Mesothelial cell of epicardium (in vitro differentiated cells): ENCODE results near the gene CTSW. TPM values are rescaled to one million over a fixed set of nuclear protein-coding genes. Genes with fewer than 3 reads are reported as not detected.

Experiments
- DNase-seq, 2 experiments: peaks; one replicate each; pipeline ENCODE4 v3.0.0; 2021; ENCODE audit warnings: low spot score in 2 of 2; ENCODE audit not compliant: unreplicated experiment in 2 of 2
- H3K27ac Mint-ChIP-seq: 2 replicates; pipeline ENCODE4 v1.8.0; 2021; ENCODE audit warnings: mixed read lengths
- H3K27me3 Mint-ChIP-seq: 2 replicates; pipeline ENCODE4 v1.8.0; 2021; ENCODE audit warnings: low read depth, mixed read lengths
- H3K36me3 Mint-ChIP-seq: 2 replicates; pipeline ENCODE4 v1.8.0; 2021; ENCODE audit warnings: mixed read lengths
- H3K4me1 Mint-ChIP-seq: 2 replicates; pipeline ENCODE4 v1.8.0; 2021; ENCODE audit warnings: mixed read lengths
- H3K4me3 Mint-ChIP-seq: 2 replicates; pipeline ENCODE4 v1.8.0; 2021; ENCODE audit warnings: mild to moderate bottlenecking, moderate library complexity, mixed read lengths
- H3K9me3 Mint-ChIP-seq: 2 replicates; pipeline ENCODE4 v1.8.0; 2021; ENCODE audit warnings: mixed read lengths
- total RNA-seq: library from RNA; stranded (reverse); gene quantifications from 3 replicates; pipeline ENCODE4 v1.2.1, GENCODE V29; 2021
- TF ChIP-seq, protein P1 (sequence below): fragments of 200-600 bp; sonication (generic); IDR thresholded peaks from one replicate; pipeline ENCODE4 v1.5.0; 2021; ENCODE audit warnings: antibody characterized with exemption; ENCODE audit not compliant: unreplicated experiment

Gene CTSW
- total RNA-seq, 1 donor from 2014 or later = not detected

DNA sequence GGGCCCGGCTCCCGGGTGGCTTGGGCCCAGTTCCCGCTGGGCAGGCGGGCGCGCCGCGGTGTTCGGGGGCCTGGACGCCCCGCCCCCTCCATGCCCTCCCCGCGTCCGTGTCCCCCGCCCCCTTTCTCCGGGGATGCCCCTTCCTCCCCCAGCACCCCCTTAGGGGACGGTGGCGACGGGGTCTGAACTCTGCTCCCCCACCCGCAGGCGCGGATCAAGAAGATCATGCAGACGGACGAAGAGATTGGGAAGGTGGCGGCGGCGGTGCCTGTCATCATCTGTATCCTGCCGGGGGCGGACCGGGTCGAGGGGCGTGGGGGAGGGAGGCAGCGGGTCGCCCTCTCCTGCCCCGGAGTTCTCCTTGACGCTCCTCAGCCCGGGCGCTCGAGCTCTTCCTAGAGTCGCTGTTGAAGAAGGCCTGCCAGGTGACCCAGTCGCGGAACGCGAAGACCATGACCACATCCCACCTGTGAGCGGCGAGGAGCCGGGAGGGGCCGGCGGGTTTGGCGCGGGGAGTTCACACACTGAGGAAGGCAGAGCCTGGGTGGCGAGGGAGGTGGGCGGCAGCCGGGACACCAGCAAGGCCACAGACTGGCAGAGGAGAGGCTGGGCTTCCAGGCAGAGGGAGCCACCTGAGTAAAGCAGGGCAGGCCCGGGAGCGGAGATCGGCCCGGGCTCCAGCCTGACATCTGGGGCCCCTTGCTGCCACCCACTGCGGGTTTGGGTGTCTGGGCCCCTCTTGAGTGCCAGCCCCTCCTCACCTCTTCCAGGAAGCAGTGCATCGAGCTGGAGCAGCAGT lies 40.1 kb downstream of the CTSW start:
- H3K4me1 Mint-ChIP-seq = peaks cover 31% of the 10 kb centered on the region
- TF ChIP-seq, protein P1, sequence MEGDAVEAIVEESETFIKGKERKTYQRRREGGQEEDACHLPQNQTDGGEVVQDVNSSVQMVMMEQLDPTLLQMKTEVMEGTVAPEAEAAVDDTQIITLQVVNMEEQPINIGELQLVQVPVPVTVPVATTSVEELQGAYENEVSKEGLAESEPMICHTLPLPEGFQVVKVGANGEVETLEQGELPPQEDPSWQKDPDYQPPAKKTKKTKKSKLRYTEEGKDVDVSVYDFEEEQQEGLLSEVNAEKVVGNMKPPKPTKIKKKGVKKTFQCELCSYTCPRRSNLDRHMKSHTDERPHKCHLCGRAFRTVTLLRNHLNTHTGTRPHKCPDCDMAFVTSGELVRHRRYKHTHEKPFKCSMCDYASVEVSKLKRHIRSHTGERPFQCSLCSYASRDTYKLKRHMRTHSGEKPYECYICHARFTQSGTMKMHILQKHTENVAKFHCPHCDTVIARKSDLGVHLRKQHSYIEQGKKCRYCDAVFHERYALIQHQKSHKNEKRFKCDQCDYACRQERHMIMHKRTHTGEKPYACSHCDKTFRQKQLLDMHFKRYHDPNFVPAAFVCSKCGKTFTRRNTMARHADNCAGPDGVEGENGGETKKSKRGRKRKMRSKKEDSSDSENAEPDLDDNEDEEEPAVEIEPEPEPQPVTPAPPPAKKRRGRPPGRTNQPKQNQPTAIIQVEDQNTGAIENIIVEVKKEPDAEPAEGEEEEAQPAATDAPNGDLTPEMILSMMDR = no peak
- no peaks in the 10 kb centered on the region for H3K27me3 Mint-ChIP-seq
- no peaks in the 10 kb centered on the region for H3K9me3 Mint-ChIP-seq
- H3K4me3 Mint-ChIP-seq = peak overlapping the region; percentile 86
- DNase-seq = peak in 1 of 2 experiments; percentile 62
- H3K36me3 Mint-ChIP-seq = peaks cover 18% of the 10 kb centered on the region
- peak overlapping the region; percentile 77 for H3K27ac Mint-ChIP-seq

DNA sequence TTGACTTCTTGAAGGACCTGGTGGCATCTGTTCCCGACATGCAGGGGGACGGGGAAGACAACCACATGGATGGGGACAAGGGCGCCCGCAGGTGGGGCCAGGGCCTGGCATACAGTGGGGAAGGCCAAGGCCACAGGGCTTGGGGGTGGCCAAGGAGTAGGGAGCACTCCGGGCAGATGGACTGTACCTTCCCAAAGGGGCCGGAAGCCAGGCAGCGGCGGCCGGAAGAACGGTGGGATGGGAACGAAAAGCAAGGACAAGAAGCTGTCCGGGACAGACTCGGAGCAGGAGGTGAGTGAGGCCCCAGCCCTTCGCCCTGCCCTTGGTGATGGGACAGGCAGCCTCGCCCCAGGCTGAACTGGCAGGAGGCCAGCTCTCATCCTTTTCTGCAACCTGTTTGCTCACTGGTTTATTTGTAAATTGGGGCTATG lies 40.8 kb downstream of the CTSW start:
- Mint-ChIP-seq H3K36me3 (peaks cover 18% of the 10 kb centered on the region), H3K9me3 (no peaks in the 10 kb centered on the region), H3K4me1 (peaks cover 25% of the 10 kb centered on the region), H3K27ac (peak overlapping the region; percentile 77), H3K4me3 (peak overlapping the region; percentile 86), H3K27me3 (no peaks in the 10 kb centered on the region)
- no peak for DNase-seq
- TF ChIP-seq, protein P1 = no peak

DNA sequence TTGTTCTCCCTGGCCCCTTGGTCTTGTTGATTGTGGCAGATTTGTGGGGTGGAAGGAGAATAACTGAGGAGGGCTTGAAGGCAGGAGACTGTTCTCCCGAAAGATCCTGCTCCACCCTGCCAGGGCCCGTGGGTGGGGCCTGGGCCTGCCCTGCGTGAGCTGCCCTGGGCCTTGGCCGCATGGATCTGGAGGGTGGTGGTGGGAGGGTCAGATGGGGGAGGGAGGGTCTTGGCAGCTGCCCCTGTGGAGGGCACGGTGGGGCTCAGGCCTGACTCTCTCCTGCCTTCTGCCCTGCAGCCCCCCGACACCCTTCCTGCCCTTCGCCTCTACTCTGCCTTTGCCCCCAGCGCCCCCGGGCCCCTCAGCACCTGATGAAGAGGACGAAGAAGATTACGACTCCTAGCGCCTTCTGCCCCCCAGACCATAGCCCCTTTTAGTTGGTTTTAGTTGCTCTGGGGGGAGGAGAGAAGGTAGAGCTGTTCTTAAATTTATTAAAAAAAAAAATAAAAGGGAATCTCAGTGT lies 41.5 kb downstream of the CTSW start:
- H3K27ac Mint-ChIP-seq = no peak overlapping the region

DNA sequence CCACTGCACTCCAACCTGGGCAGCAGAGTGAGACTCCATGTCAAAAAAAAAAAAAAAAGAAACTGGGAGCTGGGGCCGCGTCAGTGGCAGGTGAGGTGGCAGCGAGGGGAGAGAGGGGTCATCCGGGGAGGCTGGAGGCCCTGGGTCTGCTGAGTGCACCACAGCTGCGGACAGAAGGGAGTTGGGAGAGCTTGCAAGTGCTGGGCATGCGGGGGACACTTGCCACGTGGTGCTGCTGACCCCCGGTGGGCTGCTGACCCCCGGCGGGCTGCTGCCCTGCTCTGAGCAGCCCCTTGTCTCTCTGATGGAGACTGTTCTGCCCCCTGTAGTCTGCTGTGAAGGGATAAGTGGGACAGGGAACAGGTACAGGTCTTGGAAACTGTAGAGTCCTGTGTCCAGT lies 42.2 kb downstream of the CTSW start:
- TF ChIP-seq, protein P1 = no peak
- Mint-ChIP-seq H3K36me3 (peaks cover 17% of the 10 kb centered on the region), H3K27ac (no peak overlapping the region), H3K27me3 (no peaks in the 10 kb centered on the region), H3K4me3 (peak overlapping the region; percentile 2), H3K4me1 (peaks cover 14% of the 10 kb centered on the region), H3K9me3 (no peaks in the 10 kb centered on the region)
- no peak for DNase-seq

More for the DNA sequence above, 41.5 kb downstream of the CTSW start:
- Mint-ChIP-seq H3K4me1 (peaks cover 21% of the 10 kb centered on the region), H3K27me3 (no peaks in the 10 kb centered on the region), H3K36me3 (peaks cover 18% of the 10 kb centered on the region), H3K4me3 (peak overlapping the region; percentile 86), H3K9me3 (no peaks in the 10 kb centered on the region)
- DNase-seq = no peak
- TF ChIP-seq, protein P1 = no peak

DNA sequence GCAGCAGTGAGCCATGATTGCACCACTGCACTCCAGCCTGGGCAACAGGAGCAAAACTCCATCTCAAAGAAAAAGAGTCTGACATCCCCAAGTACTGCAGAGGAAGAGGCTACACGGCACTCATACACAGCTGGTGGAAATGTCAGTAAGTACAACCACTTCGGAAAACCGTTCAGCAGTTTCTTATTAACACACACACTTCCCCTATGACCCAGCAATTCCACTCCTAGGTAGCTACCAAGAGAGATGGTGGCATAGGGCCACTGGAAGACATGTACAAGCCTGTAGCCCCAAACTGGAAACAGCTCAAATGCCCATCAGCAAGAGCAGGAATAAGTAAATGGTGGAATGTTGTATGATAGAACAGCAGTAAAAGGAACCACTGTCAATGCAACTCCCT lies 42.9 kb downstream of the CTSW start:
- Mint-ChIP-seq H3K9me3 (no peaks in the 10 kb centered on the region), H3K4me3 (no peak overlapping the region), H3K4me1 (peaks cover 9% of the 10 kb centered on the region), H3K36me3 (peaks cover 14% of the 10 kb centered on the region), H3K27ac (no peak overlapping the region), H3K27me3 (no peaks in the 10 kb centered on the region)
- TF ChIP-seq, protein P1 = no peak
- no peak for DNase-seq
